Stimulated activated CD8-positive, alpha-beta memory T cell treated with anti-CD3 and anti-CD28 coated beads, Interleukin-15, amount 100 ng/mL, for 24 hours (primary cell): ENCODE data around the gene NEK6.

Source experiments
- DNase-seq: peaks from one replicate; pipeline ENCODE4 v3.0.0-alpha.2; 2020; ENCODE audit warnings: low read depth

The NEK6 gene

DNA sequence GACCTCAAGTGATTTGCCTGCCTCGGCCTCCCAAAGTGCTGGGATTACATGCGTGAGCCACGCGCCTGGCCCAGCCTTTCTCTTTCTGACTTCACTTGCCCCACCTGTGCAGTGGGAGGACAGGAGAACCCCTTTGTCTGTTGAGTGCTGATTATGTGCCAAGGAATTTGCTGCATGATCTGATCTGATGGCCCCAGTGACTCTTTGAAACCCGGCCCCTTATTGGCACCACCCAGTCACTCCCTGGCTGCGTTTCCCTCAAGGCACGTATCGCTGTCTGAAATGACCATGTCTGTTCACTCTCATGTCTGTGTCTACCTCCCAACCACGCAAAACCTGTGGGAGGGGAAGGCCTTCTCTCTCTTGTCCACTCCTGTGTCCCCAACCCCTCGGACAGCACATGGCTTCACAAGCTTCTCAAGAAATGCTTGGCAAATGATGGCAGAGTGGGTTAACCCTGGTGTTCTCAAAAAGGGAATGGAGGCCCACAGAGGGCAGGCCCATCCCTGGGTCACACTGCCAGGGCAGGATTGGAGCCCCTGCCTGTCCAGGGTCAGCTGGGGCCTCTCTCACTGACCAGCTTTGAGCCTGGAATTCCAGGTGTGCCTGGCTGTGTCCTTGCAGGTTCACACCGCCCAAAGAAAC, 21.9 kb downstream of the NEK6 start:
- no peak for DNase-seq

DNA sequence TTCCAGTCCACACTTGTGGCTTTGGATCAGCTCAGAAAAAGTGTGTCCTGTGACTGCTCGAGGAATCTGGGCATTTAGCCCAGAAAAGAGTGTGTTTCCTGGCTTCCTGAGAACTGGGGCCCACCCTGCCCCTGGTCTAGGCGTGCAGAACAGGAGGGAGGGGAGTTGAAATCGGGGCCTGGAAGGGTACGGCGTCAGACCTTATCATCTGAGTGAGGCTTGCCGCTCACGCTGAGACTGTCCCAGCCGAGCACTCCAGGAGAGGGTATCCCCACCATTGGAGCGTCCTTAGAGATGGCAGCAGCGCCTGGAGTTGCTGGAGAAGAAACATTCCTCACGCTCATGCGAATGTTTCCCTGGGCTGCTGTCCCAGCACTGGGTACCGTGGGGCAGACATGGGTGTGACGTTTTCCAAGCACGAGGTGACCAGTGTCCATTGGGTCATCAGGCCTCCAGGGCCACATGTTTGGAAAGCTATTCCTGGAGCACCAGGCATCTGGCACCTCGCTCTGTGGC, 22.5 kb downstream of the NEK6 start:
- no peak for DNase-seq

DNA sequence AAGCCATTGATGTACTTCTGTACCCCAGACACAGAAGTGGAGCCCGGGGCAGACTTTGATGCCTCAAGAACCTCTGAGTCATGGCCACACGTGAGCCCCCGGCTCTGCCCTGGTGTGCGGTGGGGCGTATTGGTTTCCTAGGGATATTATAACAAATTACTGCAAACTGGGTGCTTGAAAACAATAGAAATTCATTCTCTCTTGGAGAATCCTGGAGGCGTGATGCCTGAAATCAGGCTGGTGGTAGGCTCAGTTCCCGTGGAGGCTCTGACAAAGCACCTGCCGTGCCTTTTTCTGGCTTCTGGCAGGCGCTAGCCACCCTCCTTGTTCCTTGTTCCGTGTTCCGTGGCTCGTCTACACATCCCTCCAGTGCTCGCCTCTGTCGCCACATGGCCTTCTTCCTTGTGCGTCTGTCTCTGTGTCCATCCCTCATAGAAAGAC, 24.2 kb downstream of the NEK6 start:
- no peak for DNase-seq

DNA sequence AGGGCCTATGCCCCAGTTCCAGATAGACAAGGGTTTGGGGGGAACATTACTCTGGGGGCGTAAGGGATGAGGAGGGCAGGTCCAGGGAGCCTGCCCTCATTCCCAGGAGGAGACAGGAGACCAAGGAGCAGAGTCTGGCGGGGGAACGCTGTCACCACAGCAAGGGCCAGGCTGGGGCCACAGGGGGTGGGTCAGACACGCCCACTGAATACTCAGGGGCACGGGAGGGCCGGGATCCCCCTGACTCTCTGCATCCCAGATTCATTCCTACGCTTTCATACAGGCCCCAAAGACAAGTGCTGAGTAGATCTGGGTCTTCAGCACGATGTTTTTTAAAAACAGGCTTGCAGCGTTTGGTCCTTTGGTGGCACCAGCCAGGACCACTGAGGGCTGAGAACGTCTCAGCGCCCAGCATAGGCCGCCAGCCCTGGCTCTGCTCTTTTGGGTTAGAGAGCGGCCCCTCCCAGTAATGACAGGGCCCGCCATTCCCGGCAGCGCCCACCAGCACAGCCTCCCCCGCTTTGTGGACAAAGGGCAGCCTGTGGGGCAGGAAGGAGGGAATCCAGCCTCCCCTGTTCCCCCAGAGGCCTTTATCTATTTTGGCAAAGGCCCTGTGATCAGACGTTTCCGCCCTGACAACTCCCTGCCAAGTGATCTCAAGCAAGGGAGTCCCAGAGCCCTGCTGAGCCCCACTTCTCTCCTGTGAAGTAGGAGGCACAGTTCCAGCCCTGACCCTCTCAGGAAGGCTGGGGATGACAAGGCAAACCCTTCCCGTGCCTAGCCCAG, 24.9 kb downstream of the NEK6 start:
- DNase-seq: no peak

DNA sequence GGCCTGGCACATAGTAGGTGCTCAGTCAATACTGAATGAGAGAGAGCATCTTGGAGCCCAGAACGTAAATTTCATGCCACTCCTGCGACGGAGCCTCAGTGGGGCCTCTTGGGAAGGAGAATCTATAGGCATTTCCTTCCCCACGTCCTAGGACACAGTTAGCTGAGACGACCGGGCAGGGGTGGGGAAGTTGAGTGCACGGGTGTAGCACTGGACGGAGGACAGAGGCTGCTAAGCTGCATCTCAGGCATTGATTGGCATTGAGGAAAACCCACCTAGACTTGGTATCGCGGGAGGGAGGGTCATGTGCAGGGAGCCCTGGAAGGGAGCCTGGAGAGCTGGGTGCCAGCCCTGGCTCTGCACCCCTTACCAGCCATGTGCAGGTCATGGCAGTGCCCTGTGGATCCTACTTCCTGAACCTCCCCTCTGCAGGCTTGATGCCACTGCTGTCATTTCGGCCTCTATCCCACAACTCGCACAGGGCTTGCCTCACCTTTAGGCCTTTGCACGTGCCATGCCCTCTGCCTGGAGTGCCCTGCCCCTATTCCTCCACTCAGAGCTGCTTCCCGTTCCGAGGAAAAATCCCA, 25.6 kb downstream of the NEK6 start:
- no peak for DNase-seq

DNA sequence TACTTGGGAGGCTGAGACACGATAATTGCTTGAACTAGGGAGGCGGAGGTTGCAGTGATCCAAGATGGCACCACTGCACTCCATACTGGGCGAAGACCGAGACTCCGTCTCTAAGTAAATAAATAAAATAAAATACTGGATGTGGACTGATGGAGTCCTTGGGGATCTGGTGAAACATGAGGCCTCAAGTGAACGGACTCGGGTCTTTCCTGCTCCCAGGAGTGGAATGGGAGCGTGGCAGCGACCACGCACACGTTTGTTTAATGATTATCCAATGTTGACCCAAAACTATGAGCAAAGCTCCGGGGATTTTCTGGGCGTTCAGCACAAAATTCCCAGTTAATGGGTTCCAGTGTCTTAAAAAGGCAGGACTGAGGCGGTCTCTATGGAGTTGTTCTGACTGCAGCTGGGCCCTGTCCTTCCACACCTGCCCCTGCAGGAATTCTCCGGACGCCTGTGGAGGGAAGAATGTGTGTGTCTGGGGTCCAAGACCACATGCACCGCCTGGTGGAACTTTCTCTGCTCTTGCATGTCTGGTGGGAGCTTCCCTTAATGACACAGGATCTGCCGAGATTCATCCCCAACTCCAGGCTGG, 26.6 kb downstream of the NEK6 start:
- no peak for DNase-seq

DNA sequence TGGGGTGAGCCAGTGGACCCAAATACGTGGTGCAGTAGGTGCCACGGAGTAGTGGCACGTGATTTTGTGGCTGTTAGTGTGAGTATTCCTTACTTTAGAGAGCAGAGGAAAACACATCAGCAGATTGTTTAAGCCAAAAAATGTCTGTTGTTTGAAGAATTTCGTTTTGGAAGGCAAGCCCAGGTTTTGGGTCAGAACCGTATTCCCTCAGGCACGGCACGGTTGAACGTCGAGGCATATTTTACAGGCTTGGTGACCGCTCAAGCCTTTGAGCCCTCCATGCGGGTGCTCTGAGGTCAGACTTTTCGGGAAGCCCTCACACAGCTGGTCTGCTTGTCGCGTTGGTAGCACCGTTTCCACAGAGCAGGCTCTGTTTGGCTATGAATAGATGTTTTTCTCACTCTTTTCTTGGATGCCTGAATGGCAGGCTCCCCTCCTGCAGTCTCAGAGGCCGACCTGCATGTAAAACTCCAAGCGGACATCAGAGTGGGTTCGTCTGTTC, 27.2 kb downstream of the NEK6 start:
- no peak for DNase-seq

DNA sequence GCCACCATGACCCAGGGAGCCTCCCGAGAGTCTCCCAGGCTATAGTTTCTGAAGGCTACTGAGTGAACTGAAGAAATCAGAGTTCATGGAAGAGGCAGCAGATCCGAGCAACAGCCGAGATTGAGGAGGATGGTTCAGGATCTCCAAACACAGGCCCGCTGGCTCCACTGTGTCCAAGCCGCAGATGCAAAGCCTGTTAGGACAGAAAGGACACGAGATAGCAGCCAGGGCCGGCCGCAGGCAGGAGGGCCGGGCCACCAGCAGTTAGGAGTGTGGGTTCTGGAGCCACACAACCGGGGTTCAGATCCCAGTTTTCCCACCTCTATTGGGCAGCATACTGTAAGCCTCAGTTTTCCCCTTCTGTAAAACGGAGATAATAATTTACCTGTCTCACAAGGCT, 27.7 kb downstream of the NEK6 start:
- no peak for DNase-seq

DNA sequence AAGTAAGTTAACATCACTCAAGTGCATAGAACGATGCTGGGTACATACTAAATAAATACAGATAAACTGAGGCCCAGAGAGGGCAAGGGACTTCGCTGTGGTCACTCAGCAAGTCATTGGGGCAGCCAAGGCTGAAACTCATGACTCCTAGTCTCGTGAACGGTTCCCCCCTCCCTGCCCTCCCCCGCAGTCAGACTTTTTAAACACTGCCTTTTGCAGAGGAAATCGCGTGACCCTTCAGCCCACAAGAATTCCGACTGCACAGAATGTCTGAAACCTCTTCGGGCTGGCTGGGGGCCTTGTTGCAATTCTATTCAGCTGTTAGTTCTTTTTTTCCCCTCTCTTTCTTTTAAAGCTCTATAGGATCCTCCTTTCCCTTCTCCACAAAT, 28.1 kb downstream of the NEK6 start:
- peak; percentile 14 for DNase-seq

DNA sequence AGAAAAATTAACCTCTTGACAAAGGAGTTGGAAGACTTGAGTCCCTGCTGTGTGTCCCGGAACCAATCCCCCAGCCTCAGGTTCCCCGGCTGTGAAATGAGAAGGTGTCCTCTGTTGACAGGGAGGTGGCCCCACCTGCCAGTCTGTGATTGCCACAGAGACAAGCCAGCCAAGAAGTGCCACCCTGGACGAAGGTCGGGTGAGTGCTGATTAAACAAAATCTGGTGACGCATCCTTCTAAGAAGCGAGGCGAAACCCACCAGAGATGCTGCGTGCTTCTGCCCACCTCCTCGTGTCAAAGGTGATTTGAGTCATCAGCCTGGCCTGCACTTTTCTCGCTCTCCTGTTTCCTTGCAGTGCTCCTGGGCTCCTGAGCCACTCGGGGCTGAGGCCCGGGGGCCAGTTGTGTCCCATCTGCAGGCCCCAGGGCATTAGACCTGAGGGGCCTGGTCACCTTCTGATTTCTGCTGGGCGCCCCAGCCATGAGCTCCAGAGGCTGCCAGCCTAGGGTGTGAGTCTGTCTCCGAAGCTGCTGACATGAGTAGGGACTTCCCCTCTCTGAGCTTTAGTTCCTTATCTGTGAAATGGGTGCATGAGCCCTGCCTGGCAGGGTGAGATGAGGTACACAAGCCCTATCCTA, 28.7 kb downstream of the NEK6 start:
- DNase-seq: peak; percentile 26

DNA sequence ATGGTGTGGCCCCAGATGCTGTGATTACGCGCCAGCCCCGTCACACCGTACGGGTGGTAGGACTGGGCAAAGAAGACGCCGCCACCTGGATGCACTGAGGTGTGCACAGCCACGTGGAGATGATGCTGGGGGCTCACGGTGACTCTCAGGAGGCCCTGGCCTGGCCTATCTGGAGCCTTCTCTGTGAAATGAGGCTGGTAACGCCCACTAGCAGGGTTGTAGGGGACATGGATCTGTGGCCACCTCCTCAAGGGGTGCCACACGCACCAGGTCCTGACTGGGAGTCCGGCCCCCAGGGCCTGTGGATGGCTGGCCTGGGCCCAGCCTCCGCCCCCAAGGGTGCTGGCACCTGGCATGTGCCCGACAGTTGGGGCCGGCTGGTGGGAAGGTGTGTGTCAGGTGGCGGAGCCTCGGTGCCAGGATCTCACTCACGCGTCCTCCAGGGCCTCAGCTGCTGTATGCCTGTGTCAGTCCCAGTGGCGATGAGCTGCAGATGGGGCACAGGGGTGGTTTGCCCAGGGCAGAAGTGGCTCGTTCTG, 32.4 kb downstream of the NEK6 start:
- no peak for DNase-seq

DNA sequence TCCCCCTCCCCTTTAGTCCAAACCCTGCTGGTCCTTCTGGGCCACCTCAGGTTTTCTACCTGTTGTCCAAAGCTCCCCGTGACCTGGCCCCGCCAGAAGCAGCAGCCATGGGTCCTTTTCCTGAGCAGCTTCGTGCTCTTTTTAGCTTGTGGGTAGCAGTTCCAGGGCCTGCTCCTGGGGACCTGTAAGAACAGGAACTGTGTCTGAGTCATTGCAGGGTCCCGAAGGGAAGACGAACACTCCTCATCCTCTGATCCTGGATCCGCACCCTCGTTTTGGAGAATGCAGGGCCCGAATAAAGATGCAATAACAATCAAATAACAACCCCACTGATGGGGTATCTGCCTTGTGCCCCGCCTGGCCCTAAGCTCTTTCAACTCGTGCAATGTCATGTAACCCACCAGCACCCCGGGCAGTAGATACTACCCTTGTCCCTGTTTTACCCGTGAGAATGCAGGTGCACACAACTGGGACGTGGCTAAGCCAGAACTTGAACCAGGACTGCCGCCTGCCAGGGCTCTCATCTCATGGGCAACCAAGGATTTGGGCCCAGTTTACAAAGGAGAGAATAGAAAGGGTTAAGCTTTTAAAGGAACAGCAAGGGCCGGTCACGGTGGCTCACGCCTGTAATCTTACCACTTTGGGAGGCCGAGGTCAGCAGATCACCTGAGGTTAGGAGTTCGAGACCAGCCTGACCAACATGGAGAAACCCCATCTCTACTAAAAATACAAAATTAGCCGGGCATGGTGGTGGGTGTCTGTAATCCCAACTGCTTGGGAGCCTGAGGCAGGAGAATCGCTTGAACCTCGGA, 33.2 kb downstream of the NEK6 start:
- no peak for DNase-seq

DNA sequence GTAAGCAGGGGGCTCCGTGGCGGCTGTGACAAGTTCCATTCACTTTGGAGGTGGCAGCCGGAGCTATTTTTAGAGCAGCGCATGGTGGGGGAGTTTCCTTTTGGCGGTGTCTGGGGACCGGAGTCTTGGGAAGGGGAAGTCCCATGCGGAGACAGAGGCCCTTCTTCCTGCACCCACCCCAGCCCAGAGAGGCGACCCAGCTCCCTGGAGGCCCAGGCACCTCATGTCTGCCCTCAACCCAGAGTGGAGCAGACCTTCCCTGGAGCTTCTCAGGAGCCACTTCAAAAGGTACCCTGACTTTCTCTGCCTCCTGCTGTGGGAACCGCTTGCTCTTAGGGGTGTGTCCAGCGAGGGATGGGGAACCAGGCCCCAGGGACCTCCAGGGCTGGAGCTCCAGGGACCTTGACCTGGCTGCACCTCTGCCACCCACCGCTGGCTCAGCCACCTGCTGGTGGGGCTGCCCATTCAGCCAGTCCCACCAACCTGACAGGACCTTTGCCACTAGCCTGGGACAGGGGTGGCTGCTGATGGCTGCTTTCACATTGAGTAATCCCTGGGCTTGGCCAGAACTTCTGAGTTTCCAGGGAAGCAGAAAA, 34.1 kb downstream of the NEK6 start:
- DNase-seq: peak; percentile 13

DNA sequence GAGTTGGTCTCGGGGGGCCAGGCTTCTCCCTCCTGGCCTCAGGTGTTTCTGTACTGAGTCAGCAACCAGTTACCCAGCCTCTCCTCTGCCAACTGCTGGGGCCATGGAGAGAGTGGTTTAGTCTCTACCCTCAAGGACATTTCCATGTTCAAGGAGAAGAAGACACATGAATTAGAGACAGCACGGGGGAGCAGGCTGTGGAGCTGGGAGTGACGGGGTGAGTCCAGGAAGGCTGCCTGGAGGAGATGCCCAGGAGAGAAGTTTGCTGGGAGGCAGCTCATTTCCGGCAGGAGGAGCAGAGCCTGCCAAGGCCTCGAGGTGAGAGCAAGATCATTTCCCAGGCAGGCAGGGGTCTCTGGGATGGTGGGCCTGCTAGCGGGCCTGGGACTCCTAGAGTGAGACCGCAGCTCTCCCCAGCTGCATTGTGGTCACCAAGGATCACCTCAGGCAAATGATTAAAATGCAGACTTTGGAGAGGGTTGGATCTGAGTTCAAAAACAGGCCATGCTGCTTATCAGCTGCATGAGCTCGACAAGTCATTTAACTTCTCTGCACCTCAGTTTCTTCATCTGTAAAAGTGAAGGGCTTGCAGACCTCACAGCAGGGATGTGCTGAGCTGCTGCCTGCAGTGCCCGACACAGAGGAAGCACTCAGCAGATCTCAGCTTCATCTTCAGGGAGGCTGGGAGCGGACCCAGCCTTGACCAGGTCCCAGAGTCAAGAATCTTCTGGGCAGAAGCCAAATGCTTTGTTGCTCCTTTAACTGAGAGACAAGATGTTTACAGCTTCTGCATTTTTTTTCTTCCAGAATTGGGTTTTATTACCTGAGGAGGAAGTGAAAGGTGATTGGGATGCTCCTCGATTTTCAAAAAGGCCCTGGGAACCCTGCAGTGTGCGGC, 35.2 kb downstream of the NEK6 start:
- no peak for DNase-seq

DNA sequence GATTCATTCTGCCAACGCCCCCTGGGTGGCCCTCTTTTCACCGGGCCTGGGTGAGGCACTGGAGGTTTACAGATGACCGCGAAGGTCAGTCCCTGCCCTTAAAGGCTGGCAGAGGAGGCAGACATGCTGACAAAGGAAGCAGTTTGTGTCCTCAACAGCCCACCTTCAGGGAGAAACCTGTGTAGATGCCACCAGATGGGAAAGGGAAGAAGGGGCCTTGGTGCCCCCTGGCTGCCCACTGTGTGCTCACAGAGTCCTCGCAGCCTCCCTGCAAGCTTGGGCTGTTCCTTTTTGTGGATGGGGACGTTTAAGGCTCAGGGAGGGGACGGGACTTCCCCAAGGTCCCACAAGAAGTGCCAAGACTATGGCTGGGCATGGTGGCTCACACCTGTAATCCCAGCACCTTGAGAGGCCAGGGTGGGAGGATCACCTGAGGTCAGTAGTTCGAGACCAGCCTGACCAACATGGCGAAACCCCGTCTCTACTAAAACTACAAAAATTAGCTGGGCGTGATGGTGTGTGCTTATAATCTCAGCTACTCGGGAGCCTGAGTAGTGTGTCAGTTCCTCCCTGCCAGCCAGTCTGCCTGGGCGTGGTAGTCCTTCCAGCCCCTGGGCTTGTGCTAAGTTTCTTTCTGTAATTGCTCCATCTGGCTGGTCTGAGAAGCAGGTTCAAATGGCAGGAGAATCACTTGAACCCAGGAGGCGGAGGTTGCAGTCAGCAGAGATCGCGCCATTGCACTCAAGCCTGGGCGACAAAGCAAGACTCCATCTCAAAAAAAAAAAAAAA, 36.2 kb downstream of the NEK6 start:
- DNase-seq: no peak

DNA sequence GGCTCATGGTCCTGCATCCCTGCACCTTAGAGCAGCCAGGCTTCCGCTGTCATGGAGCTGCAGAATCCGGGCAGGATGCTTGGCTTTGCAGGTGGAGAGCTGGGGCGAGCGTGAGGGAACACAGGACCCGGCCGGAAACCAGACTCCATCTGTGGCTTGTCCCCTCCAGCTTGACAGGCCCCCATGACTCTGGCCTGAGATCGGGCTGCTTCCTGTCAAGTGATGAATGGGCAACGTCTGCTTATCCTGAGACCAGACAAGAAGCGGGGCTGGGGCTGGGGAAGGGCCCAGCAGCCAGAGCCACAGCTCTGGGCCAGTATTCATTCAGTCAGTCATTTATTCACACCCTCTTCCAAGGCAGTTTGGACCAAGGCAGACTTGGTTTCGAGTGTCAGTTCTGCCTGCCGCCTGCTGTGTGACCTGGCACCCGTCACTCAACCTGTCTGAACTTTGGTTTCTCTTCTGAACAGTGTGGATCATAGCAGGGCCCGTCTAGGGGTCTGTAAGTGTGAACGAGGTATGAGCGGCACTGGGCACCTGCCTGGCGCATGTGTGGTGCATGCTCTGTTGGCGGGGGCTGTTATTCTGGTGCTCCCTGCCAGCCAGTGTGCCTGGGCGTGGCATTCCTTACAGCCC, 37.5 kb downstream of the NEK6 start:
- no peak for DNase-seq

DNA sequence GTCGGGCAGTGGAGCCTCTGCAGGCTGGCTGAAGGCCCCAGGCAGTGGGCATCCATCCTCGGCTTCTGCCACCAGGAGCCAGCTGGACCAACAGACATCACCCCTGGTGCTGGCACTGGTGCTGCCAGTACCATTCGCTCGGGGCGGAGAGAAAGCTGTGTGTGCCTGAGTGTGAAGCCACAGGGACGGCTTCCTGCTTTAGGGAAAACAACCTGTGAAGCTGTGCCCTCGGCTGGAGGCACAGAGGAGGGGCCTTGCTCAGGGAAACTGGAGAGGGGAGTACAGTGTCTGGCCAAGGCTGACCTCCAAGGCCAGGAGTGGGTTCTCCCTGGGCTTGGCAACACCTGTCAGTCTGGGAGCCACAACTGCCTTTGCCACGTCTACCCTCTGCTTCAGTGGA, 38.3 kb downstream of the NEK6 start:
- DNase-seq: no peak
